Measurements from ENCODE around the gene EXOC4. TPM values are rescaled to one million over a fixed set of nuclear protein-coding genes. Genes with fewer than 3 reads are reported as not detected.

EXOC4 gene
- total RNA-seq, 1 donor from 2014 or later, result 94.0 TPM

DNA sequence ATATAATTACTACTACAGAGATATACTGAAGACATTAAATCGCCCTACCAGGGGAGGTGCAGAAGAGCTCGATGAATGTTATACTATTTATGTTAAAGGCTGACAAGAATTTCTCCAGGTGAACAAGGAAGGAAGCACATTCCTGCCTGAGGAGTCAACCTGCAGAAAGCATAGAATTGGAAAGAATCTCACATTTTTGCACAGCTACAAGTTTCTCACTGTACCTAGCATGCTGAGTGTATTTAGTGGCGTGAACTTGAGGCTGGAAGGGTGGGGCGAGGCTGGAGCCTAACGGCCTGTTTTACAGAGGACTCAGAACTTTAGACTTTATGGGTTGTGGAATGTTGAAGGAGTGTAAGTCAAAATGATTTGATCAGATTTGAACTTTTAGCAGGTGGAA, 500.6 kb downstream of the EXOC4 start:
- H3K4me1 Mint-ChIP-seq (ENCODE audit: unreplicated experiment), result no peaks in the 10 kb centered on the region
- no peak overlapping the region for H3K27ac Mint-ChIP-seq (ENCODE audit: unreplicated experiment)
- no peaks in the 10 kb centered on the region for H3K27me3 Mint-ChIP-seq (ENCODE audit: unreplicated experiment)
- H3K4me3 Mint-ChIP-seq (ENCODE audit: unreplicated experiment), result no peak overlapping the region
- H3K9me3 Mint-ChIP-seq (ENCODE audit: unreplicated experiment), result no peaks in the 10 kb centered on the region
- no peaks in the 10 kb centered on the region for H3K36me3 Mint-ChIP-seq (ENCODE audit: low read depth, unreplicated experiment)
- no peak for DNase-seq (ENCODE audit: low spot score)
- TF ChIP-seq, protein P1, sequence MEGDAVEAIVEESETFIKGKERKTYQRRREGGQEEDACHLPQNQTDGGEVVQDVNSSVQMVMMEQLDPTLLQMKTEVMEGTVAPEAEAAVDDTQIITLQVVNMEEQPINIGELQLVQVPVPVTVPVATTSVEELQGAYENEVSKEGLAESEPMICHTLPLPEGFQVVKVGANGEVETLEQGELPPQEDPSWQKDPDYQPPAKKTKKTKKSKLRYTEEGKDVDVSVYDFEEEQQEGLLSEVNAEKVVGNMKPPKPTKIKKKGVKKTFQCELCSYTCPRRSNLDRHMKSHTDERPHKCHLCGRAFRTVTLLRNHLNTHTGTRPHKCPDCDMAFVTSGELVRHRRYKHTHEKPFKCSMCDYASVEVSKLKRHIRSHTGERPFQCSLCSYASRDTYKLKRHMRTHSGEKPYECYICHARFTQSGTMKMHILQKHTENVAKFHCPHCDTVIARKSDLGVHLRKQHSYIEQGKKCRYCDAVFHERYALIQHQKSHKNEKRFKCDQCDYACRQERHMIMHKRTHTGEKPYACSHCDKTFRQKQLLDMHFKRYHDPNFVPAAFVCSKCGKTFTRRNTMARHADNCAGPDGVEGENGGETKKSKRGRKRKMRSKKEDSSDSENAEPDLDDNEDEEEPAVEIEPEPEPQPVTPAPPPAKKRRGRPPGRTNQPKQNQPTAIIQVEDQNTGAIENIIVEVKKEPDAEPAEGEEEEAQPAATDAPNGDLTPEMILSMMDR (IDR thresholded peaks at IDR 0.05; ENCODE audit: unreplicated experiment), result no peak

DNA sequence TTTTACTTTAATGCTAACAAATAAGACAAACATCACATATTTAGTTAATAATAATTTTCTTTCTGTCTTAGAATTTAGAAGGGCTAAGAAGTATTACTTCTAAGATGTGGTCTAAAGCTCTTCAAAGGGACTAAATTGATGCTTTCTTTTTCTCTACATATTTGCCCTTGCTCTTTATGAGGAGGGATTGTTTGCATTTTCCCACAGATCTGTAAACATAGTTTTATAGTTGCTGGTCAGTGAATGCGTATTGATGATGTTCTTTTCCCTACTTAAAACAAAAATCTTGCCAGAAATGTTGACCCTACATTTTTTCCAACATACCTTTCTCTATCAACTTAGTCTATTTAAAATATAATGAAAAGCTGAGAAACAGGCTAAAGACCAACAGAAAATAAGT, 501.8 kb downstream of the EXOC4 start:
- H3K4me1 Mint-ChIP-seq (ENCODE audit: unreplicated experiment), result no peaks in the 10 kb centered on the region

DNA sequence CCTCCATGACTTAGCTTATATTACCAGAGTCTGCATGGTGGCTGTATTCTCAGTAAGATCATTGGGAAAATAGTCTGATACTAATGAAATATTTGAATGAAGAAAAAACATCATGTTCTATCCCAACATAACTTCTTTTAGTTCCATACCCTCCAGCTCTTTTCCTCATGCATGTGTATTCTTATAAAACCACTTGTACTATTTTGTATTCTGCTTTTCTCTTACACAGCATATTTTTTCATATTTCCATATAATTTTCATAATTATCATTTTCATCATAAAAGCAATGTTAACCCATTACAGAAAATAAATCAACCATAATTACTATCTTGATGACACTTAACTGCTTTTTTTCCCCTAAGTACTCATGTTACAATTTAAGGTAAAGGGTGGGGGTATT, 503.0 kb downstream of the EXOC4 start:
- no peak for DNase-seq (ENCODE audit: low spot score)
- TF ChIP-seq, protein P1 (IDR thresholded peaks at IDR 0.05; ENCODE audit: unreplicated experiment), result no peak
- H3K9me3 Mint-ChIP-seq (ENCODE audit: unreplicated experiment), result no peaks in the 10 kb centered on the region
- H3K4me1 Mint-ChIP-seq (ENCODE audit: unreplicated experiment), result no peaks in the 10 kb centered on the region
- no peaks in the 10 kb centered on the region for H3K36me3 Mint-ChIP-seq (ENCODE audit: low read depth, unreplicated experiment)
- no peak overlapping the region for H3K27ac Mint-ChIP-seq (ENCODE audit: unreplicated experiment)
- no peak overlapping the region for H3K4me3 Mint-ChIP-seq (ENCODE audit: unreplicated experiment)
- H3K27me3 Mint-ChIP-seq (ENCODE audit: unreplicated experiment), result no peaks in the 10 kb centered on the region

More for the DNA sequence above, 501.8 kb downstream of the EXOC4 start:
- Mint-ChIP-seq H3K4me3 (ENCODE audit: unreplicated experiment) (no peak overlapping the region), H3K36me3 (ENCODE audit: low read depth, unreplicated experiment) (no peaks in the 10 kb centered on the region), H3K27ac (ENCODE audit: unreplicated experiment) (no peak overlapping the region), H3K27me3 (ENCODE audit: unreplicated experiment) (no peaks in the 10 kb centered on the region), H3K9me3 (ENCODE audit: unreplicated experiment) (no peaks in the 10 kb centered on the region)
- TF ChIP-seq, protein P1 (IDR thresholded peaks at IDR 0.05; ENCODE audit: unreplicated experiment), result no peak
- no peak for DNase-seq (ENCODE audit: low spot score)

DNA sequence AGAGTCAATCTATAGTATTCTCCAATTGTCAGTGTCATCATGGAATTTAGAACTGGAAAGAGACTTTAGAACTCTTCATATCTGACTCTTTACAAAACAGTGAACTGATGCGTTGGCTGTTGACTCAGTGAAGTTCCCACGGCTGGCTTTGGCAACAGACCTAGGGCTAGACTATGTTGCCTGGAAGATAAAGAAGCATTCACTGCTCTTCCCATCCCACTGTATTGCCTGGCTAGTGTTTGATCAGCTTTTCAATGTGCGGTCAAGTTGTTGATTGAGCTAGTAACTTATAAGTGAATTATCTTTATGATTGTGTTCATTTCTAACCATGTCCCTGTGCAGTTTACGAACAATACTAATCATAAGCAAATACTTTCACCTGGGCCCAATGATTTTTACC, 508.6 kb downstream of the EXOC4 start:
- DNase-seq (ENCODE audit: low spot score), result no peak
- Mint-ChIP-seq H3K36me3 (ENCODE audit: low read depth, unreplicated experiment) (no peaks in the 10 kb centered on the region), H3K27me3 (ENCODE audit: unreplicated experiment) (no peaks in the 10 kb centered on the region), H3K4me3 (ENCODE audit: unreplicated experiment) (no peak overlapping the region), H3K27ac (ENCODE audit: unreplicated experiment) (no peak overlapping the region), H3K4me1 (ENCODE audit: unreplicated experiment) (peaks cover under 1% of the 10 kb centered on the region), H3K9me3 (ENCODE audit: unreplicated experiment) (no peaks in the 10 kb centered on the region)
- TF ChIP-seq, protein P1 (IDR thresholded peaks at IDR 0.05; ENCODE audit: unreplicated experiment), result no peak

DNA sequence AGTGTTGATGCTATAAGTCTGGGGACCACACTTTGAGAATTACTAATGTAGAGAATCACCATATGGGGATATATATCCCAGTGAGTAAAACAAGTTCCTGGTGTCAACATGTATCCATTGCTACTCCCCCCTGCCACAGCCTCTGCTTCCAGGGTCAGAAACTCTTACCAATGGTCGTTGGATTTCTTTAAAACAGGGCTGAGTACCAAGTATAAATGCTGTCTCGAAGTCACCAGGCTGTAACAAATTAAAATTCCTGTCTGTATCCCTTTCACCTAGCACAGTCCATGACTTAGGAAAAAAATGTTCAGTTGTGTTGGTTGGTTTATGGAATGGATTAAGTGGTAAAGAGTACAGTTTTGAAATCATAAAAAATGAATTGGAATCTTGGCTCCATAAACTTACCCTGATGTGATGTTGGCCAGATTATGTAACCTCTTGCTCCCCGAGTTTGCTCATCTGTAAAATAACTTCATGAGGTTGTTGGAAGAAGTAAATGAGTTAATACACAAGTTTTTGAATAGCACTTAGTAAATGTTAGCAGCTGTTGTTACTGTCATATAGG, 510.3 kb downstream of the EXOC4 start:
- H3K27me3 Mint-ChIP-seq (ENCODE audit: unreplicated experiment), result no peaks in the 10 kb centered on the region
- no peak overlapping the region for H3K27ac Mint-ChIP-seq (ENCODE audit: unreplicated experiment)
- DNase-seq (ENCODE audit: low spot score), result no peak
- no peak overlapping the region for H3K4me3 Mint-ChIP-seq (ENCODE audit: unreplicated experiment)
- peaks cover 5% of the 10 kb centered on the region for H3K4me1 Mint-ChIP-seq (ENCODE audit: unreplicated experiment)
- TF ChIP-seq, protein P1 (IDR thresholded peaks at IDR 0.05; ENCODE audit: unreplicated experiment), result no peak
- H3K9me3 Mint-ChIP-seq (ENCODE audit: unreplicated experiment), result no peaks in the 10 kb centered on the region
- no peaks in the 10 kb centered on the region for H3K36me3 Mint-ChIP-seq (ENCODE audit: low read depth, unreplicated experiment)
